CD4-positive, alpha-beta T cell treated with Interleukin-15 for 1 hour (primary cell): ENCODE results near the gene S1PR3.

Source experiments
- DNase-seq: peaks from one replicate; pipeline ENCODE4 v3.0.0-alpha.2; 2020

The S1PR3 gene

GRCh38 chr9:88993871-88994460 lies 2.7 kb downstream of the S1PR3 start:
- DNase-seq = no peak

- DNase-seq = no peak
Observed at GRCh38 chr9:88994469-88995199, 3.4 kb downstream of the S1PR3 start.

GRCh38 chr9:88995200-88995577 lies 3.9 kb downstream of the S1PR3 start:
- no peak for DNase-seq

GRCh38 chr9:88995627-88996026 lies 4.4 kb downstream of the S1PR3 start:
- no peak for DNase-seq

DNA sequence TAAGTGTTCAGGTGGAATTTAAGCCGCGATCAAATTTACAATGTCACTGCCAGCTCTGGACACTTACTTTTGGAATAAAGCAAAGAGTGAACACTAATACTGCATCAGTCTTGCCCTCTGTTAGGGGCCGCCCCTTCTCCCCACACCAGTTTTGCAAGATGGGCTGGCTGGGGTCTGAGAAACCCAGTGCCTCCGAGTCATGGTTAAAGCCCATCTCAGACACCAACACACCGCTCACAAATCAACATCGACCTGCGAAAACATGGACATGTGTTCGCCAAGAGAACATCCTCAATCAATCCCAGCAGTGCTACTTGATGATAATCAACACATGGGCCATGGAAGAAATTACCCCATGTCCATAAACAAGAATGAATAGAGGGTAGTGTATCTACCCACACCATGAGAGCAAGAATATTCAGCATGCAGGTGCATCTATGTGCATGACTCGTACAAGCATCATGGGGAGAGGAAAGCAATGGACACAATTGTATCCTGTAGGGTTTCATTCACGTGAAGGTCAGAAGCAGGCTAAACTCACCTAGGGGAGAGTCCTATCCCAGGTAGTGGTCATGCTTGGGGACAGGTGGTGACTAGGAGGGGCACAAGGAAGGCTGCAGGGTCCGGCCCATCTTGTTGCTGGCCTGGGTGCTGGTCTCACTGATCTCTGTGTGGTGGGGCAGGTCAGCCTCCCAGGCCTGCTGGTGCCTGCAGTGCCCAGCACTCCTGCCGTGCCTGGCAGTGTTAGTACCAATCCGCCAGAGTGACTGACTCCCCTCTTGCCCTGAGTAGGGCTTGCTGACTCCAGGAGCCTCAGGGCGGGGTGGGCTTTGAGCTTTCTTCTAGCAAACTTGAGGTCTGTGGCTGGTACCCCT lies 5.0 kb downstream of the S1PR3 start:
- DNase-seq = no peak

DNA sequence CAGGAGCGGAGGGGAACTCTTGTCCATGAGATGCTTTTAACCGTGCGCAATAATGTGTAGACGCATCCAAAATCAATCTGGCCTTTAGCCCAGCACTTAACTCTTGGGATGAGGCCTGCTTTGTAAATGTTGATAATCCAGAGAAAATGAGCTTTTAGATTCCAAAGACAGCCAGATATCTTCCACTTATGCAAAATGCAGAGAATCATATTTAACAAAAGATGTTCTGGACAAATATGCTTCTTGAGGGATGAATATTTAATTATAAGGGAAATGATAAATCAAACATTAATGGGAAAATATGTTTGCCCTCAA lies 5.6 kb downstream of the S1PR3 start:
- DNase-seq = no peak

- DNase-seq = no peak
Observed at GRCh38 chr9:88997646-88998045, 6.4 kb downstream of the S1PR3 start.

GRCh38 chr9:88998503-88998902 lies 7.2 kb downstream of the S1PR3 start:
- DNase-seq = no peak

DNA sequence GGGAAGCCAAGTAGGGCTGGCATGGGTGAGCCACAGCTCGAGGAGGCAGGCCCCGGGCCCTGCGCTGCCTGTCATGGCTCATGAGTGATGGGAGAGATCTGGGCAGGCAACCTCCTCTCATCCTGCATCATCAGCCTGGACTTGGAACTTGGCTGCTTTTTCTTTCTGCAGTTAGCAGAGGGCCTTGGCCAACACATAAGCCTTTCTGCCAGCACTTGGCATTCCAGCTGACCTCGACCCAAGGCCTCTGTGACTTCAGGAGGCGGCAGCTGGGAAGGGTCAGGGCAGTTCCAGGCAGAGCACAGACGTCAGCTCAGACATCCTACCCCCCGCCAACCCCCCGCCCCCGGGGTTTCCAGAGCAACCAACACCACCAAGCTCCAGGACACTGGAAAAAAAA lies 7.6 kb downstream of the S1PR3 start:
- no peak for DNase-seq

- DNase-seq = no peak
Observed at GRCh38 chr9:89000371-89000781, 9.1 kb downstream of the S1PR3 start.

- DNase-seq = peak; percentile 66
Observed at GRCh38 chr9:89000973-89001916, 10.0 kb downstream of the S1PR3 start.

DNA sequence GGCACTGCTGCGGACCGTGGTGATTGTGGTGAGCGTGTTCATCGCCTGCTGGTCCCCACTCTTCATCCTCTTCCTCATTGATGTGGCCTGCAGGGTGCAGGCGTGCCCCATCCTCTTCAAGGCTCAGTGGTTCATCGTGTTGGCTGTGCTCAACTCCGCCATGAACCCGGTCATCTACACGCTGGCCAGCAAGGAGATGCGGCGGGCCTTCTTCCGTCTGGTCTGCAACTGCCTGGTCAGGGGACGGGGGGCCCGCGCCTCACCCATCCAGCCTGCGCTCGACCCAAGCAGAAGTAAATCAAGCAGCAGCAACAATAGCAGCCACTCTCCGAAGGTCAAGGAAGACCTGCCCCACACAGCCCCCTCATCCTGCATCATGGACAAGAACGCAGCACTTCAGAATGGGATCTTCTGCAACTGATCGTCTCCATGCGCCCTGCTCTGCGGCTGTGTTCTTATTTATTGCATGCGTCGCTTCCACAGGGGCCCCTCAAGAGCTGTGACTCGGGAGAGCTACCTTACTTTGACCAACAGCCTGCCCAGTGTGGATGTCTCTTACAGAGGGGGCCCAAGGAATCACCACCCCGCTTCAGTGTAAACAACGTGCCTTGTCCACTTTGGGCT lies 10.8 kb downstream of the S1PR3 start:
- DNase-seq = no peak

DNA sequence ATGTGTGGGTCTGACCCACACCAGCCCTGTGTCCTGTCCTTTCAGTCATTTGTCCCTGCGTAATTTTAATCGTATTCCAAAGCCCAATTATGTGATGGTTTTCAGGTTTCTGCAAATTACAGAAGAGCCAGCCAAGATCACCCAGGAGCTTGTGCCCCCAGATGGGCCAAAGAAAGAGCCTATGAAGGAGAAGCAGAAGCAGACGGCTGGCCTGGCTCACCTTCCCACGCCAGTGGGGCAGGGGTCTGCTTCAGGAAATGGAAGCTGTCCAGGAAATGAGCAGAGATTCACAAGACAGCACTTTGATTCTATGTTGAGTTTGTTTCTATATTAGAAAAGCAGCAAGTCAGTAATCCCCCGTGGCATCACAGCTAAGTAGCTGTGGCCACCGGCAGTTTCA lies 11.7 kb downstream of the S1PR3 start:
- DNase-seq = no peak

DNA sequence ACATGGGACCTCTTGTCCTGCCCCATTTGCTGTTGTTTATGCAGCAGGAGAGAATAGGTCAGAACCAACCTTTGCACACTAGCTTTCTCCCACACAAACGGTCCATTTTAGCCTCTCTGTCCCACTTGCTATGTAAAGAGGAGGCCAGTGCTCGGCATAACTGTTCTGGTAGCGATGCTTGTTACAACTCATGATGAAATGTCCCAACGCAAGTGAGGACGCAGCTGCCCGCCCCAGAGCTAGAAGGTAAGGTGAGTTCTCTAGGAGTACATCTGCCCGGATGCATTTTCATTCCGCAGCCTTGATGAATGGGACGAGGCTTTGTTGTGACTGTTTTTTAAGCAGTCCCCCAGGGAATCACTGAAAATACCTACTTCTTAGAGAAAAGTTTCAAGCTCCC lies 14.1 kb downstream of the S1PR3 start:
- DNase-seq = no peak

- DNase-seq = no peak
Observed at GRCh38 chr9:89006267-89006666, 15.0 kb downstream of the S1PR3 start.

GRCh38 chr9:89006996-89007967 lies 16.0 kb downstream of the S1PR3 start:
- DNase-seq = no peak

- no peak for DNase-seq
Observed at GRCh38 chr9:89008055-89008743, 16.9 kb downstream of the S1PR3 start.

DNA sequence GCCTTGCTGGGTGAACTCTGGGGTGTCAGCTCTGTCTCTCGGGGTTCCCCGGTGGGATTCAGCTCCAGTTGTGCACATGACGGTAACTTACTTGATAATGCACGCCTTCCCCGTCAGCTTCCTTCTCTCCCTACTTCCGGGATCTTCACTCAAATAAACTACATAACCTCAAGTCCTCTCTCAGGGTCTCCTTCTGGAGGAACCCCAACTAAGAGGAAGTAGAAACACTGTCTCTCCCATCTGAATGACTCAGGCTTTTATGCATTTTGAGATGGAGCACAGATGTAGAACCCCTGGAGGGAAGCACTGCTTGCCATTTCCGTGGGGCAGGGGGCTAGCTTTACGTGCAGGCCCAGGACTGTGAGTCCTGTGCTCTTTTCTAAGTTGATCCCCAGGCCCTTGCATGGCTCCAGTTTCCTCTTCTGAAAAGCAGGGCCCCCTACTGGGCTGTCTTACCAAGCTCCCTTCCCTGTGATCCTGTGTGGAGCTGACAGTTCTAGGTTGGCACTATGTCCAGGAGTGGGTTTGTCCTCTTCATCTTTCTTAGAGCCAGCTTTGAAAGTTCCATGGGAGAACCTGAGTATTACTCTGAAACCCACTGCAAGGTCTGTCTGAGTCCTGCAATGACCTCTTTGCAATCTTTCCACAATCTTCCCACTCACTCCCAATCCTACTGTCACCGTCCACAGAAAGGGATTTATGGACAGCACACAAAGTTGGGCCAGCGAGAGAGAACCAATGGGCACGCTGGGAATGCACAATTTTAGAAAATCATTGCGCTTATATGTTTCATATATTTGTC lies 17.7 kb downstream of the S1PR3 start:
- DNase-seq = no peak

DNA sequence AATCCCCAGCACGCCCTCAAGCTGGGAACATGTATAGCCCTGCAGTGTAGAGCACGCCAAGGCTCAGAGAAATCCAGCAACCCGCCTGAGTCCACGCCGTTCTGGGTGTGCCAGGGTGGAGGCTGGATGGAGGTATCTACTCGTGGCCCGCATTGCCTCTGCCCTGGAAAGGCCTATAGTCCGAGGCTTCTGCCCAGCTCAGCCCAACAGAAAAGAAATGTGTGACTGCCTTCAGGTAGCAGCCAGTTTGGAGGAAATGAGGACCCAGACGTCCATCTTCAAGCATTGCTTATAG lies 18.2 kb downstream of the S1PR3 start:
- DNase-seq = no peak

GRCh38 chr9:89010056-89010455 lies 18.8 kb downstream of the S1PR3 start:
- DNase-seq = no peak
